GM20000 (cell line): ENCODE results near the gene SENP2.

Source experiments
- DNase-seq: peaks from one replicate; pipeline ENCODE4 v3.0.0; 2012; ENCODE audit warnings: low spot score
- CTCF ChIP-seq: IDR thresholded peaks from 2 replicates; pipeline ENCODE4 v1.5.1; 2012; ENCODE audit warnings: mild to moderate bottlenecking, control low read depth; ENCODE audit errors: extremely low read depth, missing control alignments

SENP2 gene

GRCh38 chr3:185585859-185586685 is at the start of gene SENP2:
Gene SENP2 (plus strand): TSS chr3:185586295. CDS start chr3:185586414, 119 bp downstream.
- peak; percentile 92 for DNase-seq
- no peak for TF ChIP-seq CTCF

- DNase-seq = peak; percentile 81
- TF ChIP-seq CTCF = no peak
Measured at GRCh38 chr3:185537369-185537970, 48.6 kb upstream of the SENP2 start.

- DNase-seq = no peak
- TF ChIP-seq CTCF = no peak
Measured at GRCh38 chr3:185539934-185540333, 46.2 kb upstream of the SENP2 start.

GRCh38 chr3:185540695-185541094 is 45.4 kb upstream of the SENP2 start:
- no peak for TF ChIP-seq CTCF

GRCh38 chr3:185549122-185549521 is 37.0 kb upstream of the SENP2 start:
- no peak for DNase-seq
- no peak for TF ChIP-seq CTCF

More at GRCh38 chr3:185540695-185541094, 45.4 kb upstream of the SENP2 start:
- no peak for DNase-seq

GRCh38 chr3:185549651-185550111 is 36.4 kb upstream of the SENP2 start:
- TF ChIP-seq CTCF = no peak
- no peak for DNase-seq

GRCh38 chr3:185552358-185552877 is 33.7 kb upstream of the SENP2 start, which contains the start of gene LIPH:
Gene LIPH (minus strand): TSS chr3:185552588. CDS start chr3:185552471, 117 bp downstream.
- no peak for TF ChIP-seq CTCF
- peak; percentile 49 for DNase-seq
